Keratinocyte (primary cell): ENCODE measurements around the gene HHATL.

Experiments
- CTCF ChIP-seq, 3 experiments: IDR thresholded peaks in 1 of 3; conservative IDR thresholded peaks in 1 of 3; optimal IDR thresholded peaks in 1 of 3; 2 replicates in 2 of 3; 3 replicates in 1 of 3; pipeline versions ENCODE3 to v1.5.1; 2011; ENCODE audit warnings: low read length in 3 of 3, mild to moderate bottlenecking in 3 of 3, moderate library complexity in 2 of 3, control low read depth in 1 of 3, inconsistent platforms in 1 of 3; ENCODE audit not compliant: insufficient read depth in 2 of 3; ENCODE audit errors: extremely low read depth in 1 of 3
- EZH2 ChIP-seq: IDR thresholded peaks from one replicate; pipeline ENCODE4 v1.6.1; 2012; ENCODE audit warnings: inconsistent platforms, mild to moderate bottlenecking, low read length, moderate library complexity

- no peak for TF ChIP-seq CTCF (optimal IDR thresholded peaks at IDR 0.05 in 1 of 3, IDR thresholded peaks at IDR 0.05 in 1 of 3, conservative IDR thresholded peaks at IDR 0.05 in 1 of 3; ENCODE audit: extremely low read depth in 1 of 3, insufficient read depth in 2 of 3, low read length in 3 of 3)
- TF ChIP-seq EZH2: no peak
Measured at GRCh38 chr3:42666022-42666421, 36.6 kb downstream of the HHATL start.
